GM12801 (cell line): ENCODE results near the gene CACNG3.

ENCODE experiments used
- CTCF ChIP-seq: IDR thresholded peaks from one replicate; pipeline ENCODE4 v1.5.1; 2011; ENCODE audit warnings: control low read depth; ENCODE audit not compliant: insufficient read length; ENCODE audit errors: extremely low read depth

Gene CACNG3

GRCh38 chr16:24281466-24281865 is 25.3 kb downstream of the CACNG3 start:
- TF ChIP-seq CTCF, result no peak

- TF ChIP-seq CTCF, result no peak
Observed at GRCh38 chr16:24282141-24282540, 26.0 kb downstream of the CACNG3 start.

- no peak for TF ChIP-seq CTCF
Observed at GRCh38 chr16:24286741-24287405, 30.7 kb downstream of the CACNG3 start.

GRCh38 chr16:24288516-24288915 is 32.4 kb downstream of the CACNG3 start:
- no peak for TF ChIP-seq CTCF

- no peak for TF ChIP-seq CTCF
Observed at GRCh38 chr16:24289166-24289700, 33.1 kb downstream of the CACNG3 start.

GRCh38 chr16:24291932-24292331 is 35.8 kb downstream of the CACNG3 start:
- no peak for TF ChIP-seq CTCF

- TF ChIP-seq CTCF, result no peak
Observed at GRCh38 chr16:24294131-24294530, 38.0 kb downstream of the CACNG3 start.
